Fibroblast of pulmonary artery (primary cell): Measurements from ENCODE around the gene PHTF1.

Experiments used
- DNase-seq: peaks from one replicate; pipeline ENCODE4 v3.0.0-alpha.2; 2010; ENCODE audit warnings: low read depth
- H3K4me3 ChIP-seq: replicated peaks from 2 replicates; pipeline ENCODE4 v1.5.1; 2011; ENCODE audit warnings: low read depth, mild to moderate bottlenecking, control low read depth, low read length, moderate library complexity
- TF ChIP-seq, protein P1 (sequence below): IDR thresholded peaks from 2 replicates; pipeline ENCODE4 v1.5.1; 2011; ENCODE audit warnings: mild to moderate bottlenecking, control low read depth, low read length, inconsistent platforms; ENCODE audit errors: missing control alignments

The PHTF1 gene

GRCh38 chr1:113759333-113760101 lies at the start of gene PHTF1:
Gene PHTF1, minus strand, starts transcription at chr1:113759486. Its CDS starts 783 bp downstream, at chr1:113758703.
- DNase-seq = peak; percentile 79
- H3K4me3 ChIP-seq = peak within 1 kb of the TSS; percentile 88

GRCh38 chr1:113808450-113809195 lies 49.3 kb upstream of the PHTF1 start:
- DNase-seq = peak; percentile 33
- TF ChIP-seq, protein P1, sequence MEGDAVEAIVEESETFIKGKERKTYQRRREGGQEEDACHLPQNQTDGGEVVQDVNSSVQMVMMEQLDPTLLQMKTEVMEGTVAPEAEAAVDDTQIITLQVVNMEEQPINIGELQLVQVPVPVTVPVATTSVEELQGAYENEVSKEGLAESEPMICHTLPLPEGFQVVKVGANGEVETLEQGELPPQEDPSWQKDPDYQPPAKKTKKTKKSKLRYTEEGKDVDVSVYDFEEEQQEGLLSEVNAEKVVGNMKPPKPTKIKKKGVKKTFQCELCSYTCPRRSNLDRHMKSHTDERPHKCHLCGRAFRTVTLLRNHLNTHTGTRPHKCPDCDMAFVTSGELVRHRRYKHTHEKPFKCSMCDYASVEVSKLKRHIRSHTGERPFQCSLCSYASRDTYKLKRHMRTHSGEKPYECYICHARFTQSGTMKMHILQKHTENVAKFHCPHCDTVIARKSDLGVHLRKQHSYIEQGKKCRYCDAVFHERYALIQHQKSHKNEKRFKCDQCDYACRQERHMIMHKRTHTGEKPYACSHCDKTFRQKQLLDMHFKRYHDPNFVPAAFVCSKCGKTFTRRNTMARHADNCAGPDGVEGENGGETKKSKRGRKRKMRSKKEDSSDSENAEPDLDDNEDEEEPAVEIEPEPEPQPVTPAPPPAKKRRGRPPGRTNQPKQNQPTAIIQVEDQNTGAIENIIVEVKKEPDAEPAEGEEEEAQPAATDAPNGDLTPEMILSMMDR = no peak
- H3K4me3 ChIP-seq = no peak overlapping the region

More at GRCh38 chr1:113759333-113760101, at the start of gene PHTF1:
- TF ChIP-seq, protein P1 = no peak

GRCh38 chr1:113805639-113806038 lies 46.4 kb upstream of the PHTF1 start:
- TF ChIP-seq, protein P1 = no peak
- DNase-seq = no peak
- H3K4me3 ChIP-seq = no peak overlapping the region

DNA sequence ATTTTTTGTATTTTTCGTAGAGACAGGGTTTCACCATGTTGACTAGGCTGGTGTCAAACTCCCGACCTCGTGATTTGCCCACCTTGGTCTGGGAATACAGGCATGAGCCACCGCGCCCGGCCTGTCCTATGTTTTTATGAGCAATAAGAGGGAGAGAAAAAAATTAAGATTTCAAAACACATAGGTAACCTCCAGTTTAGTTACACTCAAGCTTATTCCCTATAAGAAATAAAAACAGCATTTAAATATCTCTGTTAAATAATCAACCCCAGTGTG lies 45.9 kb upstream of the PHTF1 start:
- DNase-seq = no peak
- H3K4me3 ChIP-seq = no peak overlapping the region
- TF ChIP-seq, protein P1 = no peak

DNA sequence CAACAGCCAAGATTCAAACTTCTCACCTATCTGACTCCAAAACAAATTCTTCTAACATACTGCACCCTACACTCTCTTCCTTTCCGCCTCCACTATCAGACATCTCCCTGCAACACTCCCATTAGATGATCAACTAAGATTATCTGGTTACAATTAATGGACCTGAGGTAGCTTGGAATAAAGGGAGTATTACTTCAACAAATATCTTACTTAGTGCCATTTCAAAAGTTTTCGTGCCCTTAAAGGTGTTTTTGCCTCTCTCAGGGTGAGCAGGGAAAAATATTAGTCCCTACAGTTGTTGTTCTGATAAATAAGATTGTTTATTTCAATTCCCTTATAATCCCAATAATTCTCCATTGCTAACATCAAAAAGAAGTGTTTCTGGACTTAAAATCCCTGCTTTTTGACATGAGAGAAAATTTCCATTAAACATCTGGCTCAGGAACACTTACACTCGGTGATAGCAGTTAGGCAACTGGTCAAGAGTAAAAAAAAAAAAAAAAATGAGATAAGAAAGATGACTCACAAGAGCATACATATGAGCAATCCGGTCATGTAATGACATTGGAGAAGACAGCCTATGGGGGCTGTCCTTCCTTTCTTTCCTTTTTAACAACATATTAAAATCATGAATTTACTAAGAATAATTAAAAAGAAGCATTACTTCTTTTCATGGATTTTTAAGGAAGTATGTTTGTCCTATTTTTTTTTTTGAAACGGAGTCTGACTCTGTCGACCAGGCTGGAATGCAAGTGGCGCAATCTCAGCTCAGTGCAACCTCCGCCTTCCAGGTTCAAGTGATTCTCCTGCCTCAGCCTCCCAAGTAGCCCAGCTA lies 45.4 kb upstream of the PHTF1 start:
- TF ChIP-seq, protein P1 = no peak
- H3K4me3 ChIP-seq = peak overlapping the region; percentile 13
- peak; percentile 88 for DNase-seq

DNA sequence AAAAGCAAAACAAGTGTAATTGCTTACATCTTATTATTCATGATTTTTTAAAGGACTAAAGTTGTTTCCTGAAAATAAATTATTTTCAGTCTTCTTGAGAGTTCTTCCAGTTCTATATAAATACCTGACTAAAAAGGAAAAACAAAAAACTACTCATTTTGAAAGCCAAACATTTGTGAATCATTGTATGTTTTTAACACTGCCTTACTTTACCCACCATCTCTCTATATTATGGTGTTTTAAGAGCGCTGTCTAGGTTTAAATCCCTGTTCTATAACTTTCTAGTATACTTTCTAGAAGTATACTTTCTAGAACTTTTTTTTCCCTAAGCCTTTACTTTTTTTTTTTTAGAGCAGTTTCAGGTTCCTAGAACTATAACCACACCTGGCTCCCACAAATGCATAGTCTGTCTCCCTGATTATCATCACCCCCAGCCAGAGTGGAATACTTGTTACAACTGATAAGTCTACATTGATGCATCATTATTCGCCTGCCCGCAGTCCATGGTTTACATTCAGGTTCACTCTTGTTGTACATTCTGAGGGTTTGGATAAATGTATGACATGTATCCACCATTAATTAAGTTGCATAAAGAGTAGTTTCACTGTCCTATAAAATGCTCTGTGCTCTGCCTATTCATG lies 43.2 kb upstream of the PHTF1 start:
- H3K4me3 ChIP-seq = no peak overlapping the region
- no peak for DNase-seq
- TF ChIP-seq, protein P1 = no peak
